ENCODE data around the gene LMF2.

The LMF2 gene, protein sequence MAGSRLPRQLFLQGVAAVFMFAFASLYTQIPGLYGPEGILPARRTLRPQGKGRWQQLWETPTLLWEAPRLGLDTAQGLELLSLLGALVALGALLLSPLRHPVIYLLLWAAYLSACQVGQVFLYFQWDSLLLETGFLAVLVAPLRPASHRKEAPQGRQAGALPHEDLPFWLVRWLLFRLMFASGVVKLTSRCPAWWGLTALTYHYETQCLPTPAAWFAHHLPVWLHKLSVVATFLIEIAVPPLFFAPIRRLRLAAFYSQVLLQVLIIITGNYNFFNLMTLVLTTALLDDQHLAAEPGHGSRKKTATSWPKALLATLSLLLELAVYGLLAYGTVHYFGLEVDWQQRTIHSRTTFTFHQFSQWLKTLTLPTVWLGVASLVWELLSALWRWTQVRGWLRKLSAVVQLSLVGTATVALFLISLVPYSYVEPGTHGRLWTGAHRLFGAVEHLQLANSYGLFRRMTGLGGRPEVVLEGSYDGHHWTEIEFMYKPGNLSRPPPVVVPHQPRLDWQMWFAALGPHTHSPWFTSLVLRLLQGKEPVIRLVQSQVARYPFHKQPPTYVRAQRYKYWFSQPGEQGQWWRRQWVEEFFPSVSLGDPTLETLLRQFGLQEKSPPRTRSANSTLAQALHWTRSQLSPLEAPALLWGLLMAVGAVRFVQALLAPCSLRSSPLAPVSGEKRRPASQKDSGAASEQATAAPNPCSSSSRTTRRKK

DNA sequence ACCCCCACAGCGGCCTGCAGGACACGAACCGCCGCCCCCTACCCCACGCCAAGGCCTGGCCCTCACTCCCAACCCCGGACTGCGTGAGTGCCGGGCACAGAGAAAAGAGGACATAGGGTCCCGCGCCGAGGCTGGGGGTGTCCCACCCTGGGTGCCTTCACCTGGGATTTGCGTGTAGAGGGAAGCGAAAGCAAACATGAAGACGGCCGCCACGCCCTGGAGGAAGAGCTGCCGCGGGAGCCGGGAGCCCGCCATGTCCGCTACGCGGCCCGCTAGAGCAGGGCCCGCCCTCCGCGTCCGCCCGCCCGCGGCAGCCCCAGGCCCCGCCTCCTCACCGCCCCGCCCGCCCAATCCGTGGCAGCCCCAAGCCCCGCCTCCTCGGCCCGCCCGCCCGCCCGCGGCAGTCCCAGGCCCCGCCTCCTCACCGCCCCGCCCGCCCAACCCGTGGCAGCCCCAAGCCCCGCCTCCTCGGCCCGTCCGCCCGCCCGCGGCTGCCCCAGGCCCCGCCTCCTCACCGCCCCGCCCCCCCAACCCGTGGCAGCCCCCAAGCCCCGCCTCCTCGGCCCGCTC, at the start of gene LMF2:
Gene LMF2, minus strand, starts transcription at position 282 of the 570 bp plus-strand sequence. Its CDS starts 27 bp downstream, at position 255.
- H3K4me3 Mint-ChIP-seq = peak within 1 kb of the TSS; percentile 95 to 97 (median 96)
- peaks cover 5% of the 10 kb centered on the region for H3K36me3 Mint-ChIP-seq (ENCODE audit: low read depth)
- TF ChIP-seq, protein P1, sequence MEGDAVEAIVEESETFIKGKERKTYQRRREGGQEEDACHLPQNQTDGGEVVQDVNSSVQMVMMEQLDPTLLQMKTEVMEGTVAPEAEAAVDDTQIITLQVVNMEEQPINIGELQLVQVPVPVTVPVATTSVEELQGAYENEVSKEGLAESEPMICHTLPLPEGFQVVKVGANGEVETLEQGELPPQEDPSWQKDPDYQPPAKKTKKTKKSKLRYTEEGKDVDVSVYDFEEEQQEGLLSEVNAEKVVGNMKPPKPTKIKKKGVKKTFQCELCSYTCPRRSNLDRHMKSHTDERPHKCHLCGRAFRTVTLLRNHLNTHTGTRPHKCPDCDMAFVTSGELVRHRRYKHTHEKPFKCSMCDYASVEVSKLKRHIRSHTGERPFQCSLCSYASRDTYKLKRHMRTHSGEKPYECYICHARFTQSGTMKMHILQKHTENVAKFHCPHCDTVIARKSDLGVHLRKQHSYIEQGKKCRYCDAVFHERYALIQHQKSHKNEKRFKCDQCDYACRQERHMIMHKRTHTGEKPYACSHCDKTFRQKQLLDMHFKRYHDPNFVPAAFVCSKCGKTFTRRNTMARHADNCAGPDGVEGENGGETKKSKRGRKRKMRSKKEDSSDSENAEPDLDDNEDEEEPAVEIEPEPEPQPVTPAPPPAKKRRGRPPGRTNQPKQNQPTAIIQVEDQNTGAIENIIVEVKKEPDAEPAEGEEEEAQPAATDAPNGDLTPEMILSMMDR (IDR thresholded peaks at IDR 0.05; ENCODE audit: unreplicated experiment in 3 of 3) = no peak
- H3K27me3 Mint-ChIP-seq (ENCODE audit: low read depth) = no peaks in the 10 kb centered on the region
- H3K4me1 Mint-ChIP-seq = peaks cover 12% of the 10 kb centered on the region
- no peaks in the 10 kb centered on the region for H3K9me3 Mint-ChIP-seq
- peak within 1 kb of the TSS; percentile 81 to 96 (median 91) for H3K27ac Mint-ChIP-seq

DNA sequence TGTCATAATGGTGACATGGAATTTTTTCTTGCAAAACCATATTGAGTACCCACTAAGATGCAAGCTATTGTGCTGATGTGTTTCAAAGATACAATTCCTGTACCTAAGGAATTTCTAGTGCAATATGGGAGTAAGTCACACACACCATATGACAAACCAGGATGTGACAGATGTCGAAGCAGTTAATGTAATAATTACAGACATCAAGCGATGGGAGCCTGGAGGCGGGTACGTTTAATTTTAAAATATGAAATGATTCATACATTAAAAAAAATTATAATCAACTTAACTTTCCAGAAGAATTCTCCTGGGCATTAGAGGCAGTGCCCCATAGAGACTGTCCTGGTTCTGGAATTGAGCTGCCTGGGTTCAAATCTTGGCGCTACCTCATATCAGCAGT, 49.2 kb upstream of the LMF2 start:
- H3K4me1 Mint-ChIP-seq = no peaks in the 10 kb centered on the region
- H3K4me3 Mint-ChIP-seq = no peak overlapping the region
- no peak overlapping the region for H3K27ac Mint-ChIP-seq
- TF ChIP-seq, protein P1 (IDR thresholded peaks at IDR 0.05; ENCODE audit: unreplicated experiment in 3 of 3) = no peak
- H3K9me3 Mint-ChIP-seq = no peaks in the 10 kb centered on the region
- H3K36me3 Mint-ChIP-seq (ENCODE audit: low read depth) = no peaks in the 10 kb centered on the region
- peaks cover 41% of the 10 kb centered on the region for H3K27me3 Mint-ChIP-seq (ENCODE audit: low read depth)

DNA sequence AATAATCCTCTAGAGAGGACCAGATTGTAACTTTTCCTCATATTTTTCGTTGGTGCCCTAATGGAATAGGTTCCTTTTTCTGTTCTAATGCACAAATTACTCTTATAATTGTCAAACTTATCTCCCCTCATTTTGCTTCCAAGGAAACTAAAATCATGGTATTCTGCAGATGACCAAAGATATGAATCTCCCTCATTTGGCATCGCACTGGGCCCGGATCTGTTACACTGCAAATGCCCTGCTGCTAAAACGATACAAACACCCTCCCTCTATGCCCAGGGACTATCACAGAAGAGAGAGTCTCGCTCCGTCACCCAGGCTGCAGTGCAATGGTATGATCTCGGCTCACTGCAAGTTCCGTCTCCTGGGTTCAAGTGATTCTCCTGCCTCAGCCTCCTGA, 45.8 kb upstream of the LMF2 start:
- TF ChIP-seq, protein P1 (IDR thresholded peaks at IDR 0.05; ENCODE audit: unreplicated experiment in 3 of 3) = no peak
- no peaks in the 10 kb centered on the region for H3K36me3 Mint-ChIP-seq (ENCODE audit: low read depth)
- peaks cover 10% of the 10 kb centered on the region for H3K27me3 Mint-ChIP-seq (ENCODE audit: low read depth)
- H3K4me1 Mint-ChIP-seq = no peaks in the 10 kb centered on the region
- no peaks in the 10 kb centered on the region for H3K9me3 Mint-ChIP-seq
- no peak overlapping the region for H3K27ac Mint-ChIP-seq
- no peak overlapping the region for H3K4me3 Mint-ChIP-seq

DNA sequence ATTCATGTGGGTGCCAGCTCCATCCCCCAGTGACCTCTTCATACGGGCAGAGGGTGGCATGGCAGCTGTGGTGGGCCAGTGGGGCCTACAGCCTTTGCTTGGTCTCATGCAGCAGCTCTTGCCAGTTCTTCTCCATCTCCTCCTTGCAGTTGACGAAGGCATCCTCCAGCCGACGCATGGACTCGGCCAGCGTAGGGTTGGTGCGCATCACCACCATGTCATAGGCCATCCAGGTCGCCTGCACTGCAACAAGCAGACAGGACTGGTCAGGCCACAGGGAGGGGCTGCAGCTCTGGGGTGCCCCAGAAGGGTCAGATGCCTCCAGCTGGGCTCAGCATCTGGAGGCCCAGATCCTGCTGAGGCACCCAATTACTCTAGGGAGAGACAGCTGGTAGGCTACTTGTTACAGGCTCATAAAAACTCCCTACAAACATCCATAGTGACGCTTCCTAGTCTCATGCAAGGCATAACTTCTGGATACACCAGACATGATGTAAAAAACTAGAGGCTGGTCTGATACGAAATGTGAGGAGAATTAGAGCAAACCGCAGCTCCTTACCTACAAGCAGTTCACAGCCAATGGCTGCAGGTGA, 43.8 kb upstream of the LMF2 start:
- H3K36me3 Mint-ChIP-seq (ENCODE audit: low read depth) = no peaks in the 10 kb centered on the region
- H3K4me1 Mint-ChIP-seq = no peaks in the 10 kb centered on the region
- no peaks in the 10 kb centered on the region for H3K9me3 Mint-ChIP-seq
- no peak overlapping the region for H3K4me3 Mint-ChIP-seq
- TF ChIP-seq, protein P1 (IDR thresholded peaks at IDR 0.05; ENCODE audit: unreplicated experiment in 3 of 3) = no peak
- H3K27me3 Mint-ChIP-seq (ENCODE audit: low read depth) = peaks cover 9% of the 10 kb centered on the region
- H3K27ac Mint-ChIP-seq = no peak overlapping the region

DNA sequence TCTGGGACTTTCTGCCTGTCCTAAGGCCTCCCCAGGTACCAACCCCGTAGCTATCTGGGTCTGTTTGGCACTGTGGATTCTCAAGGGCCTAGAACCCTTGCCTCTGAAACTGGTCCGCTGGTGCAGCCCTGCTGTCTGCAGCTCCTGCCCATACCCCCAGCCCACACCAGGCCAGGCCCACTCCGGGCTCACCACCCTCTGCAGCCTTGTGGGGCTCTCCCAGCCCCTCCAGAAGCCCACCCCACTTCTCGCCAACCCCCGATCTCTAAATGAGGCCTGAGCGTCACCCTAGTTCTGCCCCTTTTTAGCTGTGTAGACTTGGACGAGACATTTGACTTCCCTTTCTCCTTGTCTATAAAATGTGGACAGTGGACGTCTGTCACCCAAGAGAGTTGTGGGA, 42.9 kb upstream of the LMF2 start:
- Mint-ChIP-seq H3K9me3 (no peaks in the 10 kb centered on the region), H3K36me3 (ENCODE audit: low read depth) (no peaks in the 10 kb centered on the region), H3K27me3 (ENCODE audit: low read depth) (peaks cover 3% of the 10 kb centered on the region), H3K4me1 (no peaks in the 10 kb centered on the region), H3K27ac (peak overlapping the region in 1 of 3 experiments; percentile 35), H3K4me3 (no peak overlapping the region)
- TF ChIP-seq, protein P1 (IDR thresholded peaks at IDR 0.05; ENCODE audit: unreplicated experiment in 3 of 3) = no peak

All from nephron (organoid).